Activated CD8-positive, alpha-beta T cell treated with anti-CD3 and anti-CD28 coated beads for 36 hours (primary cell): ENCODE results near the gene TIAM2. TPM values are rescaled to one million over a fixed set of nuclear protein-coding genes. Genes with fewer than 3 reads are reported as not detected.

ENCODE experiments used
- ATAC-seq: fragments of 200-7000 bp; cut with Tn5 transposase; one replicate; pipeline ENCODE4 v1.10.0; 2021; ENCODE audit warnings: mild to moderate bottlenecking, moderate library complexity
- CTCF ChIA-PET: fragments of 350-600 bp; sonication (Branson Sonifier 250); formaldehyde crosslinking; loops from one replicate; lab custom pipeline; 2021; ENCODE audit warnings: antibody characterized with exemption; lab: Charles Lee
- POLR2A ChIA-PET: fragments of 350-600 bp; sonication (Branson Sonifier 250); formaldehyde crosslinking; loops from one replicate; lab custom pipeline; 2021; ENCODE audit warnings: antibody characterized with exemption; lab: Charles Lee
- DNase-seq: peaks from one replicate; pipeline ENCODE4 v3.0.0-alpha.2; 2020
- H3K27ac Mint-ChIP-seq: one replicate; pipeline ENCODE4 v1.8.0; 2021; ENCODE audit warnings: mild to moderate bottlenecking, mixed read lengths
- H3K27me3 Mint-ChIP-seq: one replicate; pipeline ENCODE4 v1.8.0; 2021; ENCODE audit warnings: mixed read lengths
- H3K36me3 Mint-ChIP-seq: one replicate; pipeline ENCODE4 v1.8.0; 2021; ENCODE audit warnings: low read depth, mixed read lengths
- H3K4me1 Mint-ChIP-seq: one replicate; pipeline ENCODE4 v1.8.0; 2021; ENCODE audit warnings: low read depth, mixed read lengths
- H3K4me3 Mint-ChIP-seq: one replicate; pipeline ENCODE4 v1.8.0; 2021; ENCODE audit warnings: mild to moderate bottlenecking, moderate library complexity, mixed read lengths
- H3K9me3 Mint-ChIP-seq: one replicate; pipeline ENCODE4 v1.8.0; 2021; ENCODE audit warnings: mixed read lengths
- intact Hi-C: fragments of 100-400 bp; cut with micrococcal nuclease; formaldehyde crosslinking; loops from one replicate; pipeline ENCODE4 v1.10.0; 2022
- total RNA-seq, 2 experiments: library from RNA; stranded (reverse); gene quantifications; one replicate each; pipeline ENCODE4 v1.2.3, GENCODE V29; 2021
- TF ChIP-seq, protein P1 (sequence below): fragments of 200-600 bp; IDR thresholded peaks from one replicate; pipeline ENCODE4 v1.8.0; 2022; ENCODE audit warnings: antibody characterized with exemption, mild to moderate bottlenecking

Gene TIAM2
- total RNA-seq, 2 experiments from 2014 or later = 5.6 to 7.1 TPM

DNA sequence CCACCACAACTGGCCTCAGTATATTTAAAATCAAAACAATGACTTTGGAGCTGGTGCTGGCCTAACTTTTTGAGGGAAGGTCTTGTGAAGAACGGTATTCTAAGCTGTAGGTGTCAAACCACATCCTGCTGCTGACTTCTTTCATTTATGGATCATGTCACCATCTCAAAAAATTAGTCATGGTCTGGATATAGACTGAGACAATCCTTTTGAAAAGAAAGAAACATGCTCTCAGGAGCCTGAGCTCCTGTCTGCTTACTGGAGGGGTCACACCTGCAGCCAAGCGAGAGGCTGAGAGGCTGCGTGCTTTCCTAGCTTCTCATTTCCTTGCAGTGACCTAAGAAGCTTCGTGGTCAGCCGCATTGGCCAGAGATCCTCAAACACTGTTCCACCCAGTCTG lies 55.2 kb downstream of the TIAM2 start:
- Mint-ChIP-seq H3K27me3 (peaks cover 8% of the 10 kb centered on the region), H3K4me3 (no peak overlapping the region), H3K9me3 (no peaks in the 10 kb centered on the region), H3K36me3 (no peaks in the 10 kb centered on the region), H3K4me1 (peaks cover 19% of the 10 kb centered on the region), H3K27ac (peak overlapping the region; percentile 88)
- ATAC-seq (peak; percentile 97), DNase-seq (peak; percentile 72)
- intact Hi-C loops = no loop called here
- CTCF ChIA-PET = interaction anchor here (0.7 to 2.0 kb wide), 5 partner anchors 11 to 135 kb away, joined by 3 to 5 read pairs (median 3); no protein-coding TSS in a partner anchor
- TF ChIP-seq, protein P1, sequence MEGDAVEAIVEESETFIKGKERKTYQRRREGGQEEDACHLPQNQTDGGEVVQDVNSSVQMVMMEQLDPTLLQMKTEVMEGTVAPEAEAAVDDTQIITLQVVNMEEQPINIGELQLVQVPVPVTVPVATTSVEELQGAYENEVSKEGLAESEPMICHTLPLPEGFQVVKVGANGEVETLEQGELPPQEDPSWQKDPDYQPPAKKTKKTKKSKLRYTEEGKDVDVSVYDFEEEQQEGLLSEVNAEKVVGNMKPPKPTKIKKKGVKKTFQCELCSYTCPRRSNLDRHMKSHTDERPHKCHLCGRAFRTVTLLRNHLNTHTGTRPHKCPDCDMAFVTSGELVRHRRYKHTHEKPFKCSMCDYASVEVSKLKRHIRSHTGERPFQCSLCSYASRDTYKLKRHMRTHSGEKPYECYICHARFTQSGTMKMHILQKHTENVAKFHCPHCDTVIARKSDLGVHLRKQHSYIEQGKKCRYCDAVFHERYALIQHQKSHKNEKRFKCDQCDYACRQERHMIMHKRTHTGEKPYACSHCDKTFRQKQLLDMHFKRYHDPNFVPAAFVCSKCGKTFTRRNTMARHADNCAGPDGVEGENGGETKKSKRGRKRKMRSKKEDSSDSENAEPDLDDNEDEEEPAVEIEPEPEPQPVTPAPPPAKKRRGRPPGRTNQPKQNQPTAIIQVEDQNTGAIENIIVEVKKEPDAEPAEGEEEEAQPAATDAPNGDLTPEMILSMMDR = no peak
- POLR2A ChIA-PET = interaction anchor here (1.0 to 2.7 kb wide), 3 partner anchors 11 to 121 kb away, joined by 3 to 9 read pairs (median 4); no protein-coding TSS in a partner anchor

DNA sequence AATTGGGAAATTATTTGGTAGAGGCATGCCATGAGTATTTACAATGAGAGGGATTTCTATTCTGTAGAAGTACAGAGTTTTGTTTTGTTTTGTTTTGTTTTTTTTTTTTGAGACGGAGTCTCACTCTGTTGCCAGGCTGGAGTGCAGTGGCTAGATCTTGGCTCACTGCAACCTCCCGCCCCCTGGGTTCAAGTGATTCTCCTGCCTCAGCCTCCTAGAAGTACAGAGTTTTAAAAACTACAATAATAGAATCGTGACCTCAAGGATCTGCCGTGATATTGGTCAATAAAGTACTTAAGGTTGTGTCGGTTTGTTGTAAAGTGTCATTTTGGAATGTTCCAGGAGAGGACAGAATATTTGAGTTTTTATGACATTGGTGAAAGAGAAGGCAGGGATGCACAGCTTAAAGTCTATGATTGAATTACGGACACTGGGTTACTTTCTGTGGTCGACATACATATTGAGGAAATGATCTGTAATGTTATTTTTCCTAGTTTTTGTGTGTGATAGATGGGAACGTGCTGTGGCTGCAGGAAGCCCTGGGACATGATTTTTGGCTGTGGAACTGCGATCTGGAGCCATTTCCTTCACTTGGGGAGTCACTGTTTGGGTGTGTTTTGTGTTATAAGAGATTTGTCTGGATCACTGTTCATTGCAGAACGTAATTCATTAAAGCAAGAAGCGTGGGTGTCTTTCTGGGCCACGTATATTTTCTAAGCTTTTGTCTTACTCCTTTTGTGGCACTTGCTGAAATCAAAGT lies 59.6 kb downstream of the TIAM2 start:
- no peak overlapping the region for H3K4me3 Mint-ChIP-seq
- ATAC-seq (no peak), DNase-seq (no peak)
- H3K27ac Mint-ChIP-seq = no peak overlapping the region
- H3K36me3 Mint-ChIP-seq = no peaks in the 10 kb centered on the region
- intact Hi-C loops = no loop called here
- H3K4me1 Mint-ChIP-seq = peaks cover 16% of the 10 kb centered on the region
- POLR2A ChIA-PET = interaction anchor here (1.4 kb wide), 1 partner anchor 11 kb away, joined by 5 read pairs; no protein-coding TSS in a partner anchor
- H3K27me3 Mint-ChIP-seq = peaks cover 2% of the 10 kb centered on the region
- CTCF ChIA-PET = no interaction called here
- H3K9me3 Mint-ChIP-seq = no peaks in the 10 kb centered on the region
- TF ChIP-seq, protein P1 = no peak

DNA sequence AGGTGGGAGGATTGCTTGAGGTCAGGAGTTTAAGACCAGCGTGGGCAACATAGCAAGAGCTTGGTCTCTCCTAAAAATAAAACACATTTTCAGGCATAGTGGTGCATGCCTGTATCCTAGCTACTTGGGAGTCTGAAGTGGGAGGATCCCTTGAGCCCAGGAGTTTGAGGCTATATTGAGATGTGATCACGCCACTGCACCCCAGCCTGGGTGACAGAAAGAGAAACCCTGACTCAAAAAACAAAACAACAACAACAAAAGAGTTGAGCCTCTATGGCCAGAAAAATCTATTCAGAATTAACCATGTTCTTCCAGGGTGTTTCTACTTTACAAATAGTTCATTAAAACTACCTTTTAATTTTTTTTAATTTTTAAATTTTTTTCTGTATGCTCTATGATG lies 60.6 kb downstream of the TIAM2 start:
- Mint-ChIP-seq H3K27me3 (peaks cover 2% of the 10 kb centered on the region), H3K9me3 (no peaks in the 10 kb centered on the region), H3K27ac (no peak overlapping the region), H3K36me3 (no peaks in the 10 kb centered on the region), H3K4me3 (no peak overlapping the region), H3K4me1 (peaks cover 9% of the 10 kb centered on the region)
- intact Hi-C loops = no loop called here
- no peak for ATAC-seq
- ChIA-PET CTCF (no interaction called here), POLR2A (no interaction called here)
- no peak for DNase-seq
- TF ChIP-seq, protein P1 = no peak

DNA sequence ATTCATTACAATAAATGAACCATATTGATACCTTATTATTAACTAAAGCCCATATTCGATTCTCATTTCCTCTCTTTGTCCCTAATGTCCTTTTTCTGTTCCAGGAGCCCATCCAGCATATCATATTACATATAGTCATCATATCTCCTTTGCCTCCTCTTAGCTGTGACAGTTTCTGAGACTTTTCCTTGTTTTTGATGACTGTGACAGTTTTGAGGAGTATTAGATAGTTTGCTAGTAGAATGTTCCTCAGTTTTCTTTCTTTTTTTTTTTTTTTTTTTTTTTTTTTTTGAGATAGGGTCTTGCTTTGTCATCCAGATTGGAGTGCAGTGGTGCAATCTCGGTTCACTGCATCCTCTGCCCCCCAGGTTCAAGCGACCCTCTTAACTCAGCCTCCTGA lies 61.6 kb downstream of the TIAM2 start:
- Mint-ChIP-seq H3K27ac (no peak overlapping the region), H3K4me3 (no peak overlapping the region), H3K36me3 (no peaks in the 10 kb centered on the region), H3K27me3 (peaks cover 2% of the 10 kb centered on the region), H3K4me1 (peaks cover 4% of the 10 kb centered on the region), H3K9me3 (no peaks in the 10 kb centered on the region)
- no peak for ATAC-seq
- intact Hi-C loops = no loop called here
- ChIA-PET POLR2A (no interaction called here), CTCF (no interaction called here)
- no peak for DNase-seq
- TF ChIP-seq, protein P1 = no peak

DNA sequence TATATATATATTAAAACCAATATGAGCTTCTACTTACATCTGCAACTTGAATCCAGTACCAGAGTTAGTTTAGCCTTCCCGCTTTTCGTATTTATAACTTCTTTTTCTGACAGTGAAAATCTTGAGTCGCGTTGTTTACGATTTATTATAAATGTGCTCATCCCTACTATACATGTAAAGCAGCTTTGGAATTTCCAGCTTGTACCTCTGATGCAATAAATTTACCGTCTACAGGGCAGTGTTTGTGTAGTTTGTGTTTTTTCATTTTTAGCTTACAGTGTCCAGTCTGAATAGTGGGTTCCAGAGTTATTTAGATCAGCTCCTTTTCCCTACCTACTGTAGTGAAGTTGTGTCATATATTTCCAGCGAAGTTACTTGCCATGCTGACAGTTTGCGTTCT lies 66.3 kb downstream of the TIAM2 start:
- Mint-ChIP-seq H3K36me3 (no peaks in the 10 kb centered on the region), H3K4me3 (no peak overlapping the region), H3K4me1 (peaks cover 8% of the 10 kb centered on the region), H3K27me3 (peaks cover 2% of the 10 kb centered on the region), H3K27ac (no peak overlapping the region), H3K9me3 (no peaks in the 10 kb centered on the region)
- no peak for DNase-seq
- intact Hi-C loops = no loop called here
- CTCF ChIA-PET = interaction anchor here (1.3 to 1.6 kb wide), 3 partner anchors 9 to 133 kb away, joined by 3 to 4 read pairs (median 3); no protein-coding TSS in a partner anchor
- ATAC-seq = no peak
- TF ChIP-seq, protein P1 = no peak
- POLR2A ChIA-PET = interaction anchor here (0.8 kb wide), 1 partner anchor 10 kb away, joined by 3 read pairs; no protein-coding TSS in a partner anchor
